Panc1 (cell line): ENCODE results near the gene GABRB1. TPM values are rescaled to one million over a fixed set of nuclear protein-coding genes. Genes with fewer than 3 reads are reported as not detected.

ENCODE experiments used
- ATAC-seq: fragments of 200-7000 bp; cut with Tn5 transposase; 2 replicates; pipeline ENCODE4 v1.9.1; 2020; ENCODE audit warnings: mild to moderate bottlenecking, moderate library complexity
- BruUV-seq: library from RNA; stranded (reverse); fragments of 400-500 nt; replicated peaks from 2 replicates; lab custom pipeline; 2021; lab: Mats Ljungman, UMichigan
- CTCF ChIA-PET: fragments of 300-600 bp; sonication (Branson Sonifier 250); formaldehyde crosslinking; loops from one replicate; lab custom pipeline; 2022; ENCODE audit warnings: antibody characterized with exemption; lab: Charles Lee
- POLR2A ChIA-PET: fragments of 300-600 bp; sonication (Branson Sonifier 250); formaldehyde crosslinking; loops from one replicate; lab custom pipeline; 2022; ENCODE audit warnings: antibody characterized with exemption; lab: Charles Lee
- DNase-seq: peaks from one replicate; pipeline ENCODE4 v3.0.0-alpha.2; 2010; ENCODE audit warnings: low read depth, low spot score
- H3K27ac ChIP-seq: 2 replicates; pipeline ENCODE4 v1.5.1; 2011; ENCODE audit warnings: mild to moderate bottlenecking, low read length, inconsistent platforms
- H3K27me3 ChIP-seq: fragments of 200-500 bp; sonication (Bioruptor generic); 2 replicates; pipeline ENCODE4 v1.6.0; 2014; ENCODE audit warnings: low read length, inconsistent platforms; ENCODE audit not compliant: control insufficient read depth, insufficient read depth
- H3K36me3 ChIP-seq: fragments of 200-500 bp; sonication (Bioruptor generic); 2 replicates; pipeline ENCODE4 v1.5.1; 2014; ENCODE audit warnings: inconsistent platforms, mild to moderate bottlenecking, low read length, moderate library complexity; ENCODE audit not compliant: control insufficient read depth, insufficient read depth
- H3K4me1 ChIP-seq: 2 replicates; pipeline ENCODE4 v1.5.1; 2011; ENCODE audit warnings: inconsistent platforms, mild to moderate bottlenecking, low read length, moderate library complexity; ENCODE audit not compliant: control insufficient read depth, insufficient read depth
- H3K4me3 ChIP-seq, 2 experiments: 2 replicates each; pipeline ENCODE4 v1.5.1; 2011 to 2012; ENCODE audit warnings: low read depth in 2 of 2, low read length in 2 of 2, mild to moderate bottlenecking in 2 of 2, inconsistent platforms in 1 of 2, moderate library complexity in 1 of 2
- H3K9me3 ChIP-seq: fragments of 200-500 bp; sonication (Bioruptor generic); 2 replicates; pipeline ENCODE4 v1.5.1; 2014; ENCODE audit warnings: low read depth, mild to moderate bottlenecking, inconsistent platforms, low read length, moderate library complexity; ENCODE audit not compliant: control insufficient read depth, insufficient read depth
- POLR2AphosphoS5 ChIP-seq: IDR thresholded peaks from 2 replicates; pipeline ENCODE4 v1.6.1; 2012; ENCODE audit warnings: mild to moderate bottlenecking, low read depth, low read length, moderate library complexity
- SIN3A ChIP-seq: IDR thresholded peaks from 2 replicates; pipeline ENCODE4 v1.6.1; 2012; ENCODE audit warnings: low read depth, mild to moderate bottlenecking, low read length, moderate library complexity, borderline replicate concordance; ENCODE audit not compliant: insufficient read depth
- TCF7L2 ChIP-seq: IDR thresholded peaks from 2 replicates; pipeline ENCODE4 v1.6.1; 2011; ENCODE audit warnings: mild to moderate bottlenecking, low read depth, low read length, inconsistent platforms
- in situ Hi-C: cut with HindIII; loops from 2 replicates; pipeline ENCODE4 v1.10.0; 2016; ENCODE audit warnings: low sequenced_read_pairs, low pct_unique_long_range_greater_than_20kb
- intact Hi-C: fragments of 100-400 bp; cut with micrococcal nuclease; formaldehyde crosslinking; loops from one replicate; pipeline ENCODE4 v1.10.0; 2022; ENCODE audit not compliant: unreplicated experiment
- total RNA-seq: library from RNA; stranded (reverse); gene quantifications from one replicate; pipeline ENCODE4 v1.2.1, GENCODE V29; 2021; ENCODE audit not compliant: unreplicated experiment
- TF ChIP-seq, protein P1 (sequence below), 2 experiments: IDR thresholded peaks; 2 replicates each; pipeline ENCODE4 v1.6.1; 2011 to 2012; ENCODE audit warnings: low read depth in 2 of 2, control low read depth in 1 of 2, low read length in 1 of 2, mild to moderate bottlenecking in 1 of 2, moderate library complexity in 1 of 2; ENCODE audit not compliant: insufficient read depth in 1 of 2
- TF ChIP-seq, protein P2 (sequence below): fragments of 450-650 bp; IDR thresholded peaks from 2 replicates; pipeline ENCODE4 v1.5.1; 2017; ENCODE audit warnings: mild to moderate bottlenecking

Gene GABRB1
- total RNA-seq, 1 experiment from 2014 or later, result not detected

DNA sequence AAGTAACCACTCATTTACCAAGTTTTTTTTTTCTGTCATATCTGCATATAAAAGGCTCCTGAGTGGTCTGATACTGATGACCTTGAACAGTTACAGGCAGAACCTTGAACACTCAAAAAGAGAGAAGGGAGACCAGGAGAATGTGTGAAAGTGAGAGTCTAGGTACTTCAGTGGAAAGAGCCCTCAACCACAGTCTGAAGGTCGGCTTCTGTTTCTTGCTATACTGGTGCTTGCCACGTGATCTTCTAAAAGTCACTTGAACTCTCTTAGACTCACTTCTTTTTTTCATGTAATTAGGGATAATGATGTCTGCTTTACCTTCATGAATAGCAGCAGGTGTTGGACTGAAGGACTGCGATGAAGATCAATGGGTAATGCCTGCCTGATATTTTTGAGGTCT lies 22.8 kb downstream of the GABRB1 start:
- BruUV-seq, result no TSS peak
- Histone ChIP-seq H3K27me3 (no peaks in the 10 kb centered on the region), H3K4me3 (no peak overlapping the region), H3K9me3 (no peaks in the 10 kb centered on the region), H3K27ac (no peak overlapping the region), H3K36me3 (no peaks in the 10 kb centered on the region), H3K4me1 (no peaks in the 10 kb centered on the region)
- ChIA-PET POLR2A (no interaction called here), CTCF (no interaction called here)
- in situ Hi-C loops (no loop called here), intact Hi-C loops (no loop called here)
- TF ChIP-seq SIN3A, result no peak
- TF ChIP-seq, protein P1, sequence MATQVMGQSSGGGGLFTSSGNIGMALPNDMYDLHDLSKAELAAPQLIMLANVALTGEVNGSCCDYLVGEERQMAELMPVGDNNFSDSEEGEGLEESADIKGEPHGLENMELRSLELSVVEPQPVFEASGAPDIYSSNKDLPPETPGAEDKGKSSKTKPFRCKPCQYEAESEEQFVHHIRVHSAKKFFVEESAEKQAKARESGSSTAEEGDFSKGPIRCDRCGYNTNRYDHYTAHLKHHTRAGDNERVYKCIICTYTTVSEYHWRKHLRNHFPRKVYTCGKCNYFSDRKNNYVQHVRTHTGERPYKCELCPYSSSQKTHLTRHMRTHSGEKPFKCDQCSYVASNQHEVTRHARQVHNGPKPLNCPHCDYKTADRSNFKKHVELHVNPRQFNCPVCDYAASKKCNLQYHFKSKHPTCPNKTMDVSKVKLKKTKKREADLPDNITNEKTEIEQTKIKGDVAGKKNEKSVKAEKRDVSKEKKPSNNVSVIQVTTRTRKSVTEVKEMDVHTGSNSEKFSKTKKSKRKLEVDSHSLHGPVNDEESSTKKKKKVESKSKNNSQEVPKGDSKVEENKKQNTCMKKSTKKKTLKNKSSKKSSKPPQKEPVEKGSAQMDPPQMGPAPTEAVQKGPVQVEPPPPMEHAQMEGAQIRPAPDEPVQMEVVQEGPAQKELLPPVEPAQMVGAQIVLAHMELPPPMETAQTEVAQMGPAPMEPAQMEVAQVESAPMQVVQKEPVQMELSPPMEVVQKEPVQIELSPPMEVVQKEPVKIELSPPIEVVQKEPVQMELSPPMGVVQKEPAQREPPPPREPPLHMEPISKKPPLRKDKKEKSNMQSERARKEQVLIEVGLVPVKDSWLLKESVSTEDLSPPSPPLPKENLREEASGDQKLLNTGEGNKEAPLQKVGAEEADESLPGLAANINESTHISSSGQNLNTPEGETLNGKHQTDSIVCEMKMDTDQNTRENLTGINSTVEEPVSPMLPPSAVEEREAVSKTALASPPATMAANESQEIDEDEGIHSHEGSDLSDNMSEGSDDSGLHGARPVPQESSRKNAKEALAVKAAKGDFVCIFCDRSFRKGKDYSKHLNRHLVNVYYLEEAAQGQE (IDR thresholded peaks at IDR 0.05; ENCODE audit: insufficient read depth in 1 of 2, low read depth in 2 of 2, low read length in 1 of 2), result no peak
- TF ChIP-seq POLR2AphosphoS5, result no peak
- TF ChIP-seq, protein P2, sequence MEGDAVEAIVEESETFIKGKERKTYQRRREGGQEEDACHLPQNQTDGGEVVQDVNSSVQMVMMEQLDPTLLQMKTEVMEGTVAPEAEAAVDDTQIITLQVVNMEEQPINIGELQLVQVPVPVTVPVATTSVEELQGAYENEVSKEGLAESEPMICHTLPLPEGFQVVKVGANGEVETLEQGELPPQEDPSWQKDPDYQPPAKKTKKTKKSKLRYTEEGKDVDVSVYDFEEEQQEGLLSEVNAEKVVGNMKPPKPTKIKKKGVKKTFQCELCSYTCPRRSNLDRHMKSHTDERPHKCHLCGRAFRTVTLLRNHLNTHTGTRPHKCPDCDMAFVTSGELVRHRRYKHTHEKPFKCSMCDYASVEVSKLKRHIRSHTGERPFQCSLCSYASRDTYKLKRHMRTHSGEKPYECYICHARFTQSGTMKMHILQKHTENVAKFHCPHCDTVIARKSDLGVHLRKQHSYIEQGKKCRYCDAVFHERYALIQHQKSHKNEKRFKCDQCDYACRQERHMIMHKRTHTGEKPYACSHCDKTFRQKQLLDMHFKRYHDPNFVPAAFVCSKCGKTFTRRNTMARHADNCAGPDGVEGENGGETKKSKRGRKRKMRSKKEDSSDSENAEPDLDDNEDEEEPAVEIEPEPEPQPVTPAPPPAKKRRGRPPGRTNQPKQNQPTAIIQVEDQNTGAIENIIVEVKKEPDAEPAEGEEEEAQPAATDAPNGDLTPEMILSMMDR, result no peak
- no peak for TF ChIP-seq TCF7L2
- DNase-seq (no peak), ATAC-seq (no peak)

DNA sequence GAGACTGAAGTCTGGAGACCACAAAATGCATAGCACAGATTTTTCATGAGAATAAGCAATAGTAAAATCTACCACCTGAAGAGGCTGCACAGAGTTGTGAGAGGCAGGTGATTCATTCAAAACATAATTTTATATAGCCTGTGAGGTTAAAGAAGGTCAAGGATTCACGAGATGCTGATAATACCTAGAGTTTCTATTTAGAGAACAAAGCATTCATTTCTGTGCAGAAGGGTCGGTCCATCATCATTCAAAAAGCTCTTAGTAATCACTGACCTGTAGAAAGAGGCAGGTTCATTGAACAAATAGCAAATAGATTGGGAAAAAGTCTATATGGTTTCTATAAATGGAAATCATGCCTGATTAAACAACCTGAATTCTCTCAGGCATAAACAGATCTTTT lies 26.6 kb downstream of the GABRB1 start:
- intact Hi-C loops, result no loop called here
- no peak for DNase-seq
- ATAC-seq, result no peak
- in situ Hi-C loops, result no loop called here
- Histone ChIP-seq H3K4me1 (no peaks in the 10 kb centered on the region), H3K27ac (no peak overlapping the region), H3K4me3 (no peak overlapping the region), H3K27me3 (no peaks in the 10 kb centered on the region), H3K36me3 (no peaks in the 10 kb centered on the region), H3K9me3 (no peaks in the 10 kb centered on the region)
- BruUV-seq, result no TSS peak
- TF ChIP-seq POLR2AphosphoS5 (no peak), SIN3A (no peak), TCF7L2 (no peak)
- TF ChIP-seq, protein P1 (IDR thresholded peaks at IDR 0.05; ENCODE audit: insufficient read depth in 1 of 2, low read depth in 2 of 2, low read length in 1 of 2), result no peak
- TF ChIP-seq, protein P2, result no peak
- ChIA-PET CTCF (no interaction called here), POLR2A (no interaction called here)
